Dedifferentiated amniotic fluid mesenchymal stem cell (primary cell): ENCODE results near the gene BRK1.
"Not testable (repeated sequence)": the region's sequence is repeated elsewhere in the genome, so short reads cannot be mapped to it uniquely, and the experiment has no call there.

Experiments
- DNase-seq: peaks from one replicate; pipeline ENCODE4 v3.0.0-alpha.2; 2016; ENCODE audit errors: extremely low spot score

Gene BRK1

DNA sequence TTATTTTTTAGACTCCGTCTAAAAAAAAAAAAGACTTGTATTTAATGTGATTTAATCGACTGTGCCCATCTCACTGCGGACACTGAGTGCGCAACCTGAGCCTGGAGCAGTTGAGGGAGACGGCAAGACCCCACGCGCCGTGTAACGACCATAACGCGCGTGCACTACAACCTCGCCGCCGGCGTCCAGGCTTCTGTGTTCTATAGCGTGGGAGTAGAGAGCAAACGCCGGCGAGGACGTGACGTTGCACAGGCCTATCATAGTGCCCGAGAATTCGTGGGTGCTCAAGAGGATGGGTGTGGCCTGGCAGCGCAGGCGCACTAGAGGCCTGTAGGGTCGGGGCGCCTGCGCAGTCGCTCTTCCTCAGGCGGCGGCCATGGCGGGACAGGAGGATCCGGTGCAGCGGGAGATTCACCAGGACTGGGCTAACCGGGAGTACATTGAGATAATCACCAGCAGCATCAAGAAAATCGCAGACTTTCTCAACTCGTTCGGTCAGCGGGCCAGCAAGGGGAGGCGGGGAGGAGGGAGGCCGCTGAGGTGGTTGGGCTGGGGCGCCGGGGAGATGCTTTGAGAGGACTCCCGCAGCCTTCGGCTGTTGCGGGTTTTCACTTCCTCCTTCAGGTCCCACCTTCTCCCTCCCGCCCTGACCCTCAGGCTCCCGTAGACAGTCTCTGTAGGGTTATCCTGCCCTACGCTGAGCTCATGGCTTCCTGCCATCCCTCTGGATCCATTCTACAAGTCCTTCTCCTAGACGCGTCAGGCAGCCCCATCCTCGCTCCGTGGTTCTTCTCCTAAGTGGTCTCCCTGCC lies at the start of gene BRK1:
TSS of gene BRK1 (plus strand) at position 350 of the 812 bp plus-strand sequence. CDS start at position 377, 27 bp downstream.
- peak; percentile 97 for DNase-seq

DNA sequence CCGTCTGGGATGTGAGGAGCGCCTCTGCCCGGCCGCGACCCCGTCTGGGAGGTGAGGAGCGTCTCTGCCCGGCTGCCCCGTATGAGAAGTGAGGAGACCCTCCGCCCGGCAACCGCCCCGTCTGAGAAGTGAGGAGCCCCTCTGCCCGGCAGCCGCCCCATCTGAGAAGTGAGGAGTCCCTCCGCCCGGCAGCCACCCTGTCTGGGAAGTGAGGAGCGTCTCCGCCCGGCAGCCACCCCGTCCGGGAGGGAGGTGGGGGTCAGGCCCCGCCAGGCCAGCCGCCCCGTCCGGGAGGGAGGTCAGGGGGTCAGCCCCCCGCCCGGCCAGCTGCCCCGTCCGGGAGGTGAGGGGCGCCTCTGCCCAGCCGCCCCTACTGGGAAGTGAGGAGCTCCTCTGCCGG lies 45.4 kb upstream of the BRK1 start:
- not testable (repeated sequence) for DNase-seq

DNA sequence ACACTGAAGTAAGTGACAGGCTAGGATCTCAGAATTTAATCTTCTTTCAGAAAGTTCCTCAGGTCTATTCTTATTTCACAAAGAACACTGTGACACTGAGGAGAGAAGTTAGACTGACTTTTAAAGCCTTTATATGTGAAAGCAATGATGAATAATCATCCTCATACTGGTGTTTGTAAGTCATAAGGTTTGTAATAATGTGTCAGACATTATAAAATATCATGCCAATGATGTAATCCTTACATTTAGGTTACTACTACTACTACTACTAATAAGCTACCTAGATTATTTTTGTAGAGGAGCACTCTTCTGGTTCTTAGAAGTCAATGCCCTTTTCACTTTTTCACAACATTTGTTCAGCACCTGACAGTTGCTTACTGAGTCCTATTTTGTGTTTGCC lies 40.8 kb upstream of the BRK1 start:
- no peak for DNase-seq

DNA sequence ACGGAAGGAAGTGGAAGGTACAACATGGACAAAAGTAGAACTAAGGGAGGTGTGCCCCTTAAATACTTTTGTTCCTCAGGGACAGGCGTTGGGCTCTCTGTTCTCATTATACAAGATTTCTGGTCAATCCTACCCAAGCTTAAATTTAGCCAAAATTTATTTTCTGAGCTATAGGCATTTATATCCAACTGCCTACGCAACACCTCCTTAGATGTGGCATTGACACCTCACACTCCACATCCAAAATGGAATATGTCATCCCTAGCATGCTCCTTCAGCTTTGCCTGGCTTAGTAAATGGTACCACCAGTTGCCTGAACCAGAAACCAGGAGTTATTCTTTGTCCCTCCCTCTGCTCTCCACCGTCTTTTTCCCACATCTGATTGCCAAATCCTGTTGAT lies 33.6 kb upstream of the BRK1 start:
- no peak for DNase-seq

DNA sequence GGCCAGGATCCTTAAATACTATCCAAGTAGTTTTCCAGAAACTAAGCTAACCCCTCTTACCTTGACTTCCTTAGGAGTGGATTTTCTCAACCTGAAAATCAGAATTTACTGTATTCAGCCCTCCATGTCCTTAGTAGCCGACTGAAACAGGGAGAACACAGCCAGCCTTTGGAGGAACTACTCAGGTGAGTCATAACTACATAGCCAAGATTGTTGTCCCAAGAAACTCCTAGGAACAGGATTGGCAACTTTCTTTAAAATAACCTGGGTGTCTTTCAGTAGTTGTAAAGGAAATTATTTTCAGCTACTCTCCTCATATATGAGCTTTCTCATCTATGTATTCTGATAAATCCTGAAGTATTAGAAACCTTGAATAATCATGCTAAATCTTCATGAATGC lies 29.7 kb upstream of the BRK1 start:
- DNase-seq: no peak

DNA sequence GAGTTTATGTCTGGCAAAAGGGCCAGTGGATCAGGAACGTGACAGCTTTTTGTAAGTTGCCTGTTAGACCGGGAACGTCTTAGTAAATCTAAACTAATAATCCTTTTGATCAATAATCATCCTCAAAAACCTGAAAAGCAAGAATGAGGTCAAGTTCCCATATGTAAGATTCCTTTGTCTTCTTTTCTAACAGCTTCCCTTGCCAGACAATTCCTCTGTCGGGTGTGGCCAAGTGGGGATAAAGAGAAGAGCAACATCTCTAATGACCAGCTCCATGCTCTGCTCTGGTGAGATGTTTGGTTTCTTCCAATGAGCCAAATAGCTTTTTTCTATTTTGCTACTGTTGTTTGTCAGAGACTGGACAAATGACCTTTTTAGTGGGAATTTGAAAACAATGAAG lies 27.2 kb upstream of the BRK1 start:
- DNase-seq: no peak

DNA sequence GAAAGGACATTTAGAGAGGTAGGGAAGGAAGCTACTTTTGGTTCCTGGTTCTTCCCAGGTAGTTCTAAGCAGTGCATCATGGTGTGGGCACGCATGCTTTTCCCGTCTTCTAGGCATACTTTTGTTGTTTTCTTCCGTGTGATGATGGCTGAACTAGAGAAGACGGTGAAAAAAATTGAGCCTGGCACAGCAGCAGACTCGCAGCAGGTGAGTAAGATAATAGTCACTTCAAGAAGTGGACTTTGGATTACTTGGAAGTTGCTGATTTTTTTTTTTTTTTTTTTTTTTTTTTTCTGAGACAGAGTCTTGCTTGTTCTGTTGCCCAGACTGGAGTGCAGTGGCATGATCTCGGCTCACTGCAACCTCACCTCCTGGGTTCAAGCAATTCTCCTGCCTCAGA lies 25.3 kb upstream of the BRK1 start:
- no peak for DNase-seq

DNA sequence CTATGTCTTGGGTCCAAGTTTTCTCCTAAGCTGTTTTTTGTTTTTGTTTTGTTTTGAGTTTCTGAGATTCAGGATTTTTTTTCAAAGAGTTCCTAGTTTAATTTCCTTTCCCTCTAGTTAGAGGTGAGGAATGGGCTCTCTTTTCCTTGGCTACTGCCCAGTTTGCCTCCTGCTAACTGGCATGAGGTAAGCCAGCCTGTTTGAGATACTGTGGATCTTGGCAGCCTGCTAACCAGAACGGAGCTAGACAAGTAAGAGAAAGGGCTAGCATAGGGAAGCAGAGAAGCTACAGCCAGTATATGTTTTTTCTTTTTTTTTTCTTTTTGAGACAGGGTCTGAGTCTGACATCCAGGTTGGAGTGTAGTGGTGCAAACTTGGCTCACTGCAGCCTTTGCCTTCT lies 24.7 kb upstream of the BRK1 start:
- not testable (repeated sequence) for DNase-seq

DNA sequence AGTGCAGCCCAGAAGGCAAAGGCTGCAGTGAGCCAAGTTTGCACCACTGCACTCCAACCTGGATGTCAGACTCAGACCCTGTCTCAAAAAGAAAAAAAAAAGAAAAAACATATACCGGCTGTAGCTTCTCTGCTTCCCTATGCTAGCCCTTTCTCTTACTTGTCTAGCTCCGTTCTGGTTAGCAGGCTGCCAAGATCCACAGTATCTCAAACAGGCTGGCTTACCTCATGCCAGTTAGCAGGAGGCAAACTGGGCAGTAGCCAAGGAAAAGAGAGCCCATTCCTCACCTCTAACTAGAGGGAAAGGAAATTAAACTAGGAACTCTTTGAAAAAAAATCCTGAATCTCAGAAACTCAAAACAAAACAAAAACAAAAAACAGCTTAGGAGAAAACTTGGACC lies 24.1 kb upstream of the BRK1 start:
- DNase-seq: not testable (repeated sequence)

DNA sequence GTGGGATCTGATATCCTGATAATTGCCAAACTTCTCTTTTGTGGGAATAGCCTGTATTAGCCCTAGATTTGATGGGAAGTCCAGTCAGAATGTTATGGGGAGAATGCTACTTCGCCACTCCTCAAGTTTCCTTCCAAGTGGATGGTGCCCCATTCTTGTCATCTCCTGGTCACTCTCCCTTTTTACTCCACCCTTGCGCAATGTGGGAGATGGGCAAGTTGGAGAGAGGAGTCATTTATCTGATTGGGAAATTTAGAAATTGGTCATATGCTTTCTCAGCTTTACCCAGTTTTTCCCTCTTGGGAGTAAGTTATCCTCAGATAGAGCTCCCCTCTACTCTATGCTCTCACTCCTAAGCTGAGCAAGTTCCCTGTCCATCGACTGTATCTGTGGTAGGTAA lies 21.8 kb upstream of the BRK1 start:
- DNase-seq: no peak

DNA sequence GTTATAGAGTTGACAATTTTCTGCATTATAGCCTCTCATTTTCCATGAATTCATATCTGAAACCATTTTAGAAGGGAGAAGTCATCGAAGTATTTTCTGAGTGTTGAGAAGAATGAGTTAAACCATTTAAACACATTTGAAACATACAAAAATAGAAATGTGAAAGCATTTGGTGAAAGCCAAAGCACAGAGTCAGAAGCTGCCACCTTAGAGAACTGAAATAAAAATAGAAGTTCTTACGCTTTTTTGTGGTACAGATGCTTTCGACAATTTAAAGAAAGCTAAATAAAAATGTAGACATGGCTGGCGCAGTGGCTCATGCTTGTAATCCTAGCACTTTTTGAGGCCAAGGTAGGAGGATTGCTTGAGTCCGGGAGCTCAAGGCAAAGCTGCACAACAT lies 16.4 kb upstream of the BRK1 start:
- no peak for DNase-seq

DNA sequence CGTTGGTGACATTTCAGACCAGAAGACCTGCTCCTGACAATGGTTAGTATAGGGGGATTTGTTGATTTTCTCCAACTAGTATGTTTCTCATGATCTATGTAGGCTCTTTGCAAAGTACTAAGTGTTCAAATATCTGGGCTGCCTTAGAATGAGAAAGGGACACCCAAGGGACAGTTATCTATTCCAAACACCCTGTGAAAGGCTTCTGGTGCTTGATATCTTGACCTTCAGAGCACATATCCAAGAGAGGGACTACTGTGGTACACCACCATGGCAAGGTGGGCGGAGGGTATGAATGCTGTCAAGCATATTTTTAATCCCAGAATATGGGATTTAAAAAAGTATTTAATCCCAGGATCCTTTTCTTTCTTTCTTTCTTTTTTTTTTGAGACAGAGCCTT lies 8.6 kb upstream of the BRK1 start:
- no peak for DNase-seq

DNA sequence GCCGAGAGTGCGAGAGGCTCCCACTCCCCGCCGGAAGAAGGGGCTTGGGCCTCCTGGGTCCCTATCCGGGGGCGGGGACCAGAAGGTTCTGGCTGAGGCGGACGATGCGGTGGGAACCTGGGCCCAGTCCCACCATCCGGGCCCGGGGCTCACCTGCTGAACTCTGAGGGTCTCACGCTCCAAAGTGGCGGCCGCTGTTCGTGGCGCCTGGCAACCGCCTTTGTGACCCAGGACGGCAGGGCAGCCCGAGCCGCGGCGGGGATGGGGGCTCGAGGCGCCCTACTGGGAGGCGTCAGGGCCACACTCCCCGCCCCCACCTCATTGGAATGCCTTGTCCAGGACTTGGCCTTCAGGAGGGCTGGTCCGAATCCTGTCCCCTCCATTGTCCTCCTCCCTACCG lies 7.4 kb upstream of the BRK1 start, which contains the start of gene FANCD2OS:
TSS of gene FANCD2OS (minus strand) at position 165 of the 400 bp plus-strand sequence. CDS start 3,481 bp downstream, outside the sequence.
- DNase-seq: no peak

DNA sequence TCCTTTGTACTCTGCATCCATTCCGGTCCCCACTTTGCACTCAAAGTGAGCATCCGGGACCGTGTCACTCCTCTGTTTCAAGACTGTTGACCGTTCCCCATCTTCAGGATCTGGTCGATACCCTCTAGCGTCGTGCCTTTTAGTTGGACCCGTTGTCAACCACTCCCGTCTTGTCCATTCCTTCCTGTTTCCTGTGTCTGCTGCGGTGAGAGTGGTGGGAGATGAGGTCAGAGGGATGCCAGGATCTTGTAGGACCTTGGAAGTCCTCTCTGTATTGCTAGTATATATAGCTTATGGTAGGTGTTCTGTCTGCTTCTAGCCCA lies 624 bp downstream of the BRK1 start:
- DNase-seq: peak; percentile 39

DNA sequence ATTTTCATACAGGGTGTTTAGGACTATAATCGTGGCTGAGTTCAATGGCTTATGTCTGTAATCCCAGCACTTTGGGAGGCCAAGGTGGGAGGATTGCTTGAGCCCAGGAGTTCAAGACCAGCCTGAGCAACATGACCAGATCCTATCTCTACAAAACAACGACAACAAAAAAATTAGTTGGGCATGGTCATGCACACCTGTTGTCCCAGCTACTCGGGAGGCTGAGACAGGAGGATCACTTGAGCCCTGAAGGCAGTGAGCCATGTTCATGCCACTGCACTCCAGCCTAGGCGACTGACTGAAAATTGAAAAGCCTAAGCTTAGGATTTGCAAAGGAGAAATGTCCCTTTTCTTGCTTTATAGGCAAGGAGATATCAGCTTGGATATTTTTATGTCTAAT lies 1.5 kb downstream of the BRK1 start:
- DNase-seq: no peak

DNA sequence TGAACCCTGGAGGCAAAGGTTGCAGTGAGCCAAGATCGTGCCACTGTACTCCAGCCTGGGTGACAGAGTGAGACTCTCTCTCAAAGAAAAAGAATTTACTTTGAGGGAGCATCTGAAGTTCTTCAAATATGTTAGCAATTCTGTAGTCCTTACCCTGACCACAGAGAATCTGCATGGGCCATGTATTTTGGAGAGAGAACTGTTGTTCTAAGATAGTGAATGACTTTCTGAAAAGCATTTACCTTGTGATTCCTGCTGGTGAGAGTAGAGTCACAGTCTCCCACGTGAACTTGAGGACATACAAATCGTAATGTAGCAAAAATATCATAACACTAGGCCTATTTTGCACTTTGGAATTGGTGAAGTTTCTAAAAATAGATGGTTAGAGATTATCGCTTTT lies 3.9 kb downstream of the BRK1 start:
- DNase-seq: no peak

DNA sequence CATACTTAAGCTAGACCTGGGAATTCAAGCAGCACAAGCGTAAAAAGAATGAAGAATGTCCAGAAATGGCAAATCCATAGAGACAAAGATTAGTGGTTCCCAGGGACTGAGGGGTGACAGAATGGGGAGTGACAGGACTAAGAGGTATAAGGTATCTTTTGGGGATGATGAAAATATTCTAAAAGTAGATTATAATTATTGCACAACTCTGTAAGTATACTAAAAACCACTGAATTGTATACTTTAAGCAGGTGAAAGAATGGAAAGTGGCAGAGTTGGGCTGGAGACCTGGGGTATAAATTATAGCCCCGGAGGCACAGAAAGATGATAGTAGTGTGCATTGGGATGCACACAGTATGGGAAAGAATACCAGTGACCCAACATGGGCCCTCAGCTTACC lies 5.6 kb downstream of the BRK1 start:
- DNase-seq: no peak

DNA sequence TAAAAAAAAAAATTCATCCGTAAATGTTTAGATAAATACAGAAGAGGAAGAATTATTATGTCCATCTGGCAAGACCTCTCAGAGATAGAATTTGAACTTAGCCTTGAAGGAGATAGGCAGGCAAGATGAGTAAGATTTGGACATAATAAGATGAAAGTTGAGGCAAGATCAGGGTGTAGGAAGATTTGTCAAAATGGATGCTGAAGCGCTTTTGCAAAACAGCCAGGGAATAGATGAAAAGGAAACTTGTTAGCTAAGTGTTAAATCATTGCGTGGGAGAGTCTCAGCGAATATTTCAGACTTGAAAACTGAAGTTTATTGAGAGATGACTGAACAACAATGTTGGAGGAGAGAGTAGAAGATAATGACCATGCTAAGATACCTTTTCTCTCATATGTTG lies 7.2 kb downstream of the BRK1 start:
- no peak for DNase-seq

DNA sequence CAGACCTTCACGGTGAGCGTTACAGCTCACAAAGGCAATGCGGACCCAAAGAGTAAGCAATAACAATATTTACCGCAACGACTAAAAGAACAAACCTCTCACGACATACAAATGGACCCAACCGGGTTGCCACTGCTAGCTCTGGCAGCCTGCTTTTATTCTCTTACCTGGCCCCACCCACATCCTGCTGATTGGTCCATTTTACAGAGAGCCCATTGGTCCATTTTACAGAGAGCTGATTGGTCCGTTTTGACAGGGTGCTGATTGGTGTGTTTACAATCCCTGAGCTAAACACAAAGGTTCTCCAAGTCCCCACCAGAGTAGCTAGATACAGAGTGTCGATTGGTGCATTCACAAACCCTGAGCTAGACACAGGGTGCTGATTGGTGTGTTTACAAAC lies 20.4 kb downstream of the BRK1 start:
- DNase-seq: not testable (repeated sequence)

DNA sequence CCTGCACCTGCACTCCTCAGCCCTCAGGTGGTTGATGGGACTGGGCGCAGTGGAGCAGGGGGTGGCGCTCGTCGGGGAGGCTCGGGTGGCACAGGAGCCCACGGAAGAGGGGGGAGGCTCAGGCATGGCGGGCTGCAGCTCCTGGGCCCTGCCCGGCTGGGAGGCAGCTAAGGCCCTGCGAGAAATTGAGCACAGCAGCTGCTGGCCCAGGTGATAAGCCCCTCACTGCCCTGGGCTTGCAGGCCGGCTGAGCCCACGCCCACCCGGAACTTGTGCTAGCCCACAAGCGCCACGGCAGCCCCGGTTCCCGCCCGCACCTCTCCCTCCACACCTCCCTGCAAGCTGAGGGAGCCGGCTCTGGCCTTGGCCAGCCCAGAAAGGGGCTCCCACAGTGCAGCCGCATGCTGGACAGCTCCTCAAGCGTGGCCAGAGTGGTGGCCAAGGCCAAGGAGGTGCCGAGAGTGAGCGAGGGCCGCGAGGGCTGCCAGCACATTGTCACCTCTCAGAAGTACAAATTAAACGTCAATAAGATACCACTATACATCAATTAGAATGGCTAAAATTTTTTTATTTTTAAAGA lies 21.0 kb downstream of the BRK1 start:
- no peak for DNase-seq

DNA sequence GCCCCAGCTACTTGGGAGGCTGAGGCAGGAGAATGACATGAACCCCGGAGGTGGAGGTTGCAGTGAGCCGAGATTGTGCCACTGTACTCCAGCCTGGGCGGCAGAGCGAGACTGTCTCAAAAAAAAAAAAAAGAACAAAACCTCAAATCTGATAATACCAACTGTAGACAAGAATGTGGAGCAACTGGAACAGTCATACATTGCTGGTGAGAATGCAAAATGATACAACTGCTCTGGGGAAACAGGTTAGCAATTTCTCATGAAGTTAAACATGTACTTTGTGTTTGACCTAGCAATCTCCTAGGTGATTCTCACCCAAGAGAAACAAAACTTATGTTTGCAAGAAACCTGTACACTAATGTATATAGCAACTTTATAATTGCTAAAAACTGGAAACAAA lies 21.7 kb downstream of the BRK1 start:
- no peak for DNase-seq

DNA sequence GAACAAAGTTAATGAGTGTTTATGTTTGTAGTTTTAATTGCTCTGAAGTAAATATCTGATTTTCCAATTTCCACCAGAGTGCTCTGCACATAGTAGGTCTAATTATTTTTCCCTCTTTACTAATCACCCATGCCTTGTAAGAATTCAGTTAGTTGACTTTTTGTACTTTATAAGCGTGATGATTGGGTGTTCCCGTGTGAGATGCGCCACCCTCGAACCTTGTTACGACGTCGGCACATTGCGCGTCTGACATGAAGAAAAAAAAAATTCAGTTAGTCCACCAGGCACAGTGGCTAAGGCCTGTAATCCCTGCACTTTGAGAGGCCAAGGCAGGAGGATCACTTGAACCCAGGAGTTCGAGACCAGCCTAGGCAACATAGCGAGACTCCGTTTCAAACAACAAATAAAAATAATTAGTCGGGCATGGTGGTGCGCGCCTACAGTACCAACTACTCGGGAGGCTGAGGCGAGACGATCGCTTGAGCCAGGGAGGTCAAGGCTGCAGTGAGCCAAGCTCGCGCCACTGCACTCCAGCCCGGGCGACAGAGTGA lies 25.6 kb downstream of the BRK1 start:
- no peak for DNase-seq
